Subcutaneous adipose tissue (tissue), 4 donors: ENCODE results near the gene KCNG4. TPM values are rescaled to one million over a fixed set of nuclear protein-coding genes. Genes with fewer than 3 reads are reported as not detected.

Source experiments
- CTCF ChIP-seq: fragments of 450-650 bp; IDR thresholded peaks from one replicate; pipeline ENCODE4 v1.5.1; 2016; ENCODE audit warnings: low read depth, mild to moderate bottlenecking, control low read depth, antibody characterized with exemption, moderate library complexity
- total RNA-seq, 4 donors: library from RNA; depleted of rRNA; stranded (reverse); fragments of >200 nt; gene quantifications; one replicate each; pipeline ENCODE4 v1.1.0, GENCODE V29; 2016

Gene KCNG4
- total RNA-seq, 4 donors from 2014 or later: not detected

- no peak for TF ChIP-seq CTCF
Observed at GRCh38 chr16:84227548-84227947, 12.3 kb downstream of the KCNG4 start.

- TF ChIP-seq CTCF: no peak
Observed at GRCh38 chr16:84226026-84226425, 13.8 kb downstream of the KCNG4 start.

GRCh38 chr16:84225571-84225970 is 14.2 kb downstream of the KCNG4 start:
- TF ChIP-seq CTCF: no peak

- no peak for TF ChIP-seq CTCF
Observed at GRCh38 chr16:84225126-84225525, 14.7 kb downstream of the KCNG4 start.

- no peak for TF ChIP-seq CTCF
Observed at GRCh38 chr16:84224554-84224953, 15.3 kb downstream of the KCNG4 start.

GRCh38 chr16:84223456-84223855 is 16.4 kb downstream of the KCNG4 start:
- no peak for TF ChIP-seq CTCF

GRCh38 chr16:84220851-84221250 is 19.0 kb downstream of the KCNG4 start:
- no peak for TF ChIP-seq CTCF

GRCh38 chr16:84218956-84219355 is 20.9 kb downstream of the KCNG4 start:
- no peak for TF ChIP-seq CTCF
